ENCODE measurements around the gene GNG12. TPM values are rescaled to one million over a fixed set of nuclear protein-coding genes. Genes with fewer than 3 reads are reported as not detected.

Gene GNG12
- polyA plus RNA-seq, 1 experiment: 185 TPM

DNA sequence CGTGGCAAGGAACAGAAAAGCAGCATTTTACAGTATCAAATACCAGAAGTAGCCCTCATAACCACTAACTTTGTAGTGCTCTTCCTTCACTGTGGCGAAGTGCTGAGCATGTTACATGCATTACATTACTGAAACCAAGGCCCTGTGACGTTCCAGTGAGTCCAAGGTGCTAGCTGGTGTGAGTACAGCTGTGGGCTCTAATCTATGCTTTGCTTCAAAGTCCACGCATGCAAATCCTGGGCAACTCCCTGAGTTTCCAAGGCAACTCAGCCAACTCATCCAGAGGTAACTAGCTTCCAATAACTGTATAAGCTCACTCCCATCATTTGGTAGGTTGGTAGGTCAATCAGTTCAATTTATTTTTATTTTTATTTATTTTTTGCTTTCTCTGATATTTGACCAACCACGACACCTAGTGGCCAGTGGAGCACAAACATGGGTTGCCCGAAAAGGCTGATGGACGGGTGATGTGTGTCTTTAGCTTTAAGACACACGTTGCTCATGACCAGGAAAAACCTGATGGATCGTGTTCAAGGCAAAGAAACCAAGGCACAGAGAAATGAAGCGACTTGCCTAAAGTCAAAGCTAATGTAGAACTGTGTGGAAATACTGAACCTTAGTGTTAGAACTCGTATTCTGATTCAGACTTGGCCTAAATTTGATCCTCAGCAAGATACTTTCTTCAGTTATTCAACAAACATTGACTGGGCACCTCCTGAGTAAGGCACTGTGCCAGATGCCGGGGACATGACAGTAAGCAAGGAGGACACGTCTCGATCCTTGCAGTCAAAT lies 73.0 kb downstream of the GNG12 start:
- DNase-seq (ENCODE audit: low read depth, low spot score): no peak
- ChIA-PET CTCF (interaction anchor here (0.6 to 11.2 kb wide), 100 partner anchors 9 to 807 kb away, joined by 3 to 456 read pairs (median 5); partner anchors contain the start of gene GADD45A), POLR2A (interaction anchor here (0.6 to 2.5 kb wide), 5 partner anchors 74 to 228 kb away, joined by 3 to 16 read pairs (median 4); partner anchors contain the start of gene GADD45A)
- Histone ChIP-seq H3K27me3 (ENCODE audit: control insufficient read depth, insufficient read depth, low read length) (no peaks in the 10 kb centered on the region), H3K9me3 (ENCODE audit: control insufficient read depth, insufficient read depth, low read length) (no peaks in the 10 kb centered on the region), H3K27ac (ENCODE audit: low read depth, low read length) (peak overlapping the region; percentile 49), H3K4me3 (ENCODE audit: low read depth, low read length) (no peak overlapping the region)
- TF ChIP-seq, protein P1, sequence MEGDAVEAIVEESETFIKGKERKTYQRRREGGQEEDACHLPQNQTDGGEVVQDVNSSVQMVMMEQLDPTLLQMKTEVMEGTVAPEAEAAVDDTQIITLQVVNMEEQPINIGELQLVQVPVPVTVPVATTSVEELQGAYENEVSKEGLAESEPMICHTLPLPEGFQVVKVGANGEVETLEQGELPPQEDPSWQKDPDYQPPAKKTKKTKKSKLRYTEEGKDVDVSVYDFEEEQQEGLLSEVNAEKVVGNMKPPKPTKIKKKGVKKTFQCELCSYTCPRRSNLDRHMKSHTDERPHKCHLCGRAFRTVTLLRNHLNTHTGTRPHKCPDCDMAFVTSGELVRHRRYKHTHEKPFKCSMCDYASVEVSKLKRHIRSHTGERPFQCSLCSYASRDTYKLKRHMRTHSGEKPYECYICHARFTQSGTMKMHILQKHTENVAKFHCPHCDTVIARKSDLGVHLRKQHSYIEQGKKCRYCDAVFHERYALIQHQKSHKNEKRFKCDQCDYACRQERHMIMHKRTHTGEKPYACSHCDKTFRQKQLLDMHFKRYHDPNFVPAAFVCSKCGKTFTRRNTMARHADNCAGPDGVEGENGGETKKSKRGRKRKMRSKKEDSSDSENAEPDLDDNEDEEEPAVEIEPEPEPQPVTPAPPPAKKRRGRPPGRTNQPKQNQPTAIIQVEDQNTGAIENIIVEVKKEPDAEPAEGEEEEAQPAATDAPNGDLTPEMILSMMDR (IDR thresholded peaks at IDR 0.05; ENCODE audit: low read depth, low read length): peak; percentile 88

DNA sequence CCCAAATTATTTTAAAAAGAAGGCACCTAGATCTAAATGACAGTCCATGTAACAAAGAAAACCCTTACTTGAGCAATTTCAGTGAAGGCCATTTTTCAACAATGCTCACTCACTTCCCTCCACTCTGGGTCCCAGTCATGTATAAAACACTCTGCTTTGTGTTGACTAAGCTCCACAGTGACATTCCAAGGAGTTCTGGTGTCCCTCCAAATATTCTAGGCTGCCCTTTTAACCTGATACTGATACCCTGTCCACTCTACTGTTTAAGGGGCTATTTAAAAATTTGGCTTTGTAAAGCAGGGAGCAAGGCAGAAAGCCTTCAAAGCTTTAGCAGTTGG lies 73.6 kb downstream of the GNG12 start:
- TF ChIP-seq, protein P1 (IDR thresholded peaks at IDR 0.05; ENCODE audit: low read depth, low read length): no peak
- Histone ChIP-seq H3K27me3 (ENCODE audit: control insufficient read depth, insufficient read depth, low read length) (no peaks in the 10 kb centered on the region), H3K4me3 (ENCODE audit: low read depth, low read length) (no peak overlapping the region), H3K27ac (ENCODE audit: low read depth, low read length) (peak overlapping the region; percentile 49), H3K9me3 (ENCODE audit: control insufficient read depth, insufficient read depth, low read length) (no peaks in the 10 kb centered on the region)
- DNase-seq (ENCODE audit: low read depth, low spot score): no peak
- ChIA-PET CTCF (interaction anchor here (0.6 to 11.2 kb wide), 86 partner anchors 9 to 585 kb away, joined by 3 to 456 read pairs (median 6); partner anchors contain the start of gene GADD45A), POLR2A (interaction anchor here (0.6 to 2.5 kb wide), 5 partner anchors 73 to 227 kb away, joined by 3 to 16 read pairs (median 4); partner anchors contain the start of gene GADD45A)

DNA sequence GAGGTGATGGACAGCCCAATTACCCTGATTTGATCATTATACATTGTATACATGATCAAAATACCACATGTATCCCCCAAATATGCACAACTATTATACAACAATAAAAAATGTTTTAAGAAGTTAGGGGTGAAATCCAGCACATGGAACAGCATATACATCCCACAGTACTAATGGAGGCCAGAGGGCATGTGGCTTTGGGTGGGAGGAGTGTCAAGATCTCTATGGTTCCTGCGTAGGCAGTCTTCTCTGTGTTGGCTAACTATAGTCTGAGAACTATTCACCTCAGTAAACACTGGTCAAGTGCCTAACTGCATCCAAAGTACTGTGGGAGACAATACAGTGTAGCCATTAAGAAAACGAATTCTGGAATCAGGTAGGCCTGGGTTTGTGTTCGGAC lies 74.2 kb downstream of the GNG12 start:
- H3K9me3 ChIP-seq (ENCODE audit: control insufficient read depth, insufficient read depth, low read length): no peaks in the 10 kb centered on the region
- no peaks in the 10 kb centered on the region for H3K27me3 ChIP-seq (ENCODE audit: control insufficient read depth, insufficient read depth, low read length)
- ChIA-PET POLR2A (interaction anchor here (2.5 kb wide), 1 partner anchor 73 kb away, joined by 16 read pairs; no protein-coding TSS in a partner anchor), CTCF (interaction anchor here (0.8 to 11.2 kb wide), 25 partner anchors 8 to 545 kb away, joined by 3 to 456 read pairs (median 17); partner anchors contain the start of gene GADD45A)
- TF ChIP-seq, protein P1 (IDR thresholded peaks at IDR 0.05; ENCODE audit: low read depth, low read length): no peak
- no peak for DNase-seq (ENCODE audit: low read depth, low spot score)
- H3K4me3 ChIP-seq (ENCODE audit: low read depth, low read length): no peak overlapping the region
- H3K27ac ChIP-seq (ENCODE audit: low read depth, low read length): no peak overlapping the region

DNA sequence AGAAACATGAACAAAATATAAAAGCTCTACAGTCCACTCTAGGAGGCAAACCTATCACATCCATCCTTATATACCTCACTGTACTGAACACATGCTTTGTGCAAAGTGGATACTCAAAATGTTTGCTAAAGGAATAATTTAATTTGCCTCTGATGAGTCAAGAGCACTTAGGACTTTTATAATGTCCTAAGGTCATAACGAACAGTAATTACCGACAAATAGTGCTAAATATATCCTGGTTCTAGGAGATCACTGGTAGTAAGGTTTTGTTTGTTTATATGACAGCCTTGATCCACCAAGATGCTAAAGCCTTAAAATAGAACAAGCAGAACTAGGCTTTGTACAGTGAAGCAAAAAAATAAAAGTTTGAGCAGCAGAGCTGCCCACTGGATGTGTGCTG lies 77.6 kb downstream of the GNG12 start:
- POLR2A ChIA-PET: no interaction called here
- no peak overlapping the region for H3K4me3 ChIP-seq (ENCODE audit: low read depth, low read length)
- H3K9me3 ChIP-seq (ENCODE audit: control insufficient read depth, insufficient read depth, low read length): no peaks in the 10 kb centered on the region
- H3K27ac ChIP-seq (ENCODE audit: low read depth, low read length): no peak overlapping the region
- DNase-seq (ENCODE audit: low read depth, low spot score): no peak
- CTCF ChIA-PET: interaction anchor here (1.7 to 11.2 kb wide), 2 partner anchors 10 to 219 kb away, joined by 7 to 456 read pairs; no protein-coding TSS in a partner anchor
- H3K27me3 ChIP-seq (ENCODE audit: control insufficient read depth, insufficient read depth, low read length): no peaks in the 10 kb centered on the region
- TF ChIP-seq, protein P1 (IDR thresholded peaks at IDR 0.05; ENCODE audit: low read depth, low read length): no peak

DNA sequence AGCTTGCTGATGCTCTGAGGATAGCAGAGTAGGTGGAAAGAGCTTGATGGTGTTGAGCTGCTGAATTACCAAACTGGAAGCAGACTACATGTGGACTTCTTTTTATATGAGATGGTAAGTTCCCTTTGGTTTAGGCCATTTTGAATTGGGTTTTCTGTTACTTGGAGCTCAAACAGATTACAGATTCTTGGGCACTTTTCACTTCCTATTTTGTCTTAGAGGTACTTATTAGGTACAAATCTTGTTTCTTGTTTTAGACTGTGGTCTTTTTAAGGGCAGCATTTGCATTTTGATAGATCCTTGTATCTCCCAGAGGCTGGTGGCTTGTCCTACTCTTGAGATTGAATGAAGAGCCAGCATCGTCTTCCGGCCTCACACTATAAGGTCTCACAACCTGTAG lies 78.1 kb downstream of the GNG12 start:
- Histone ChIP-seq H3K27me3 (ENCODE audit: control insufficient read depth, insufficient read depth, low read length) (no peaks in the 10 kb centered on the region), H3K27ac (ENCODE audit: low read depth, low read length) (no peak overlapping the region), H3K4me3 (ENCODE audit: low read depth, low read length) (no peak overlapping the region), H3K9me3 (ENCODE audit: control insufficient read depth, insufficient read depth, low read length) (no peaks in the 10 kb centered on the region)
- DNase-seq (ENCODE audit: low read depth, low spot score): no peak
- ChIA-PET POLR2A (no interaction called here), CTCF (interaction anchor here (1.7 to 11.2 kb wide), 2 partner anchors 10 to 218 kb away, joined by 7 to 456 read pairs; no protein-coding TSS in a partner anchor)
- TF ChIP-seq, protein P1 (IDR thresholded peaks at IDR 0.05; ENCODE audit: low read depth, low read length): no peak

All from AG04450 (cell line).